ENCODE data around the gene GPHN. TPM values are rescaled to one million over a fixed set of nuclear protein-coding genes. Genes with fewer than 3 reads are reported as not detected.

GPHN gene
- total RNA-seq, 4 donors from 2014 or later = 10.7 to 47.0 (median 28.2) TPM

GRCh38 chr14:66638689-66639088 is 130.7 kb downstream of the GPHN start:
- no peak for DNase-seq
- no peaks in the 10 kb centered on the region for H3K36me3 ChIP-seq
- no peak overlapping the region for H3K4me3 ChIP-seq

DNA sequence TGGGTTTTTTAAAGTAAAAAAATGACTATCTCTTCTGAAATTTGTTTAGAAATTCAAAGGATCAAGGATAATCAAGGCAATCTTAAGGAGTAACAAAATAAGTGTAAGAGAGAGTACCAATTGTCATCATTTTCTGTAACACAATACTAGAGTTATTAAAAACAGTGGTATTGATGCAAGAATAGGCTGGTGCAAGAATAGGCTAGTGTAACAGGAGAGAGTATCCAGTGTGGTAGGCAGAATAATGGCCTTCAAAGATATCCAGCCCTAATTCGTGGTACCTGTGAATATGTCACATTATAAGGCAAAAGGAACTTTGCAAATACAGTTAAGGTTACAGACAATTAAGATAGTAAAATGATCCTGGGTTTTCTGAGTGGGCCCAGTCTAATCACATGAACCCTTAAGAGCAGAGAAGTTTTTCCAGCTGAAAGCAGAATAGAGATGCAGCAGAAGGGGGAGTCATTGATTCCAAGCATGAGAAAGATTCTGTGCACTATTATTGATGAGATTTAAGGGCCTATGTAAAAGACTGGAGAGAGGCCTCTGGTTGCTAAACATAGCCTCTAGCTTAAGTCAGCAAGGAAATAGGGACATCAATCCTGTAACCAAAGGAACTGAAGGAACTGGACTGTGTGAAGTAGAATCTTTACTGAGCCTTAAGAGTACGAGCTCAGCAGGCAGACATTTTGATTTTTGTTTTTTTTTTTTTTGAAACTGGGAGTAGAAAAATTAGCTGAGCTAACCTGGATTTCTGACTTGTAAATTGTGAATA is 134.1 kb downstream of the GPHN start:
- no peak for DNase-seq
- H3K27ac ChIP-seq = no peak overlapping the region
- TF ChIP-seq, protein P1, sequence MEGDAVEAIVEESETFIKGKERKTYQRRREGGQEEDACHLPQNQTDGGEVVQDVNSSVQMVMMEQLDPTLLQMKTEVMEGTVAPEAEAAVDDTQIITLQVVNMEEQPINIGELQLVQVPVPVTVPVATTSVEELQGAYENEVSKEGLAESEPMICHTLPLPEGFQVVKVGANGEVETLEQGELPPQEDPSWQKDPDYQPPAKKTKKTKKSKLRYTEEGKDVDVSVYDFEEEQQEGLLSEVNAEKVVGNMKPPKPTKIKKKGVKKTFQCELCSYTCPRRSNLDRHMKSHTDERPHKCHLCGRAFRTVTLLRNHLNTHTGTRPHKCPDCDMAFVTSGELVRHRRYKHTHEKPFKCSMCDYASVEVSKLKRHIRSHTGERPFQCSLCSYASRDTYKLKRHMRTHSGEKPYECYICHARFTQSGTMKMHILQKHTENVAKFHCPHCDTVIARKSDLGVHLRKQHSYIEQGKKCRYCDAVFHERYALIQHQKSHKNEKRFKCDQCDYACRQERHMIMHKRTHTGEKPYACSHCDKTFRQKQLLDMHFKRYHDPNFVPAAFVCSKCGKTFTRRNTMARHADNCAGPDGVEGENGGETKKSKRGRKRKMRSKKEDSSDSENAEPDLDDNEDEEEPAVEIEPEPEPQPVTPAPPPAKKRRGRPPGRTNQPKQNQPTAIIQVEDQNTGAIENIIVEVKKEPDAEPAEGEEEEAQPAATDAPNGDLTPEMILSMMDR (IDR thresholded peaks at IDR 0.05) = no peak
- TF ChIP-seq POLR2A (IDR thresholded peaks at IDR 0.05) = no peak
- no peaks in the 10 kb centered on the region for H3K4me1 ChIP-seq
- H3K4me3 ChIP-seq = no peak overlapping the region
- no peaks in the 10 kb centered on the region for H3K9me3 ChIP-seq
- H3K27me3 ChIP-seq = no peaks in the 10 kb centered on the region
- no peaks in the 10 kb centered on the region for H3K36me3 ChIP-seq

More at GRCh38 chr14:66638689-66639088, 130.7 kb downstream of the GPHN start:
- H3K27me3 ChIP-seq = no peaks in the 10 kb centered on the region
- no peak for TF ChIP-seq POLR2A (IDR thresholded peaks at IDR 0.05)
- TF ChIP-seq, protein P1 (IDR thresholded peaks at IDR 0.05) = no peak
- no peaks in the 10 kb centered on the region for H3K4me1 ChIP-seq
- no peak overlapping the region for H3K27ac ChIP-seq
- no peaks in the 10 kb centered on the region for H3K9me3 ChIP-seq

DNA sequence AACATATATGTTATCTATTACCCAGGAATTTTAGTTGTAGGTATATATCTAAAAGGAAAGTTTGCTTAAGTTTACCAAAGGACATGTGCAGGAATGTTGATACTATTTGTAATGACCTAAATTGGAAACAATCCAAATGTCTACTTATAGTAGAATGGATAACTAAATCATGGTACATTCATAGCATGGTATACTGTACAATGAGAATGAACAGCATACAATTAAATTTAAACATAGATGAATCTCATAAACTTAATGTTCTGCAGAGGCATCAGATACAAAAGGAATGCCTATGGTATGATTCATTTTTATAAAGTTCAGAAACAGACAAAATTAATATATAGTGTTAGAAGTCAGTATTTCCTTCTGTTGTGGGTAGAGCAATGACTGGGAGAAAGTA is 135.4 kb downstream of the GPHN start:
- TF ChIP-seq, protein P1 (IDR thresholded peaks at IDR 0.05) = no peak
- TF ChIP-seq POLR2A (IDR thresholded peaks at IDR 0.05) = no peak
- Histone ChIP-seq H3K4me1 (no peaks in the 10 kb centered on the region), H3K27me3 (no peaks in the 10 kb centered on the region), H3K36me3 (no peaks in the 10 kb centered on the region), H3K27ac (no peak overlapping the region), H3K4me3 (no peak overlapping the region), H3K9me3 (no peaks in the 10 kb centered on the region)
- DNase-seq = no peak

- H3K36me3 ChIP-seq = no peaks in the 10 kb centered on the region
- TF ChIP-seq, protein P1 (IDR thresholded peaks at IDR 0.05) = no peak
- TF ChIP-seq POLR2A (IDR thresholded peaks at IDR 0.05) = no peak
- no peak overlapping the region for H3K4me3 ChIP-seq
- DNase-seq = no peak
- H3K27me3 ChIP-seq = no peaks in the 10 kb centered on the region
- no peaks in the 10 kb centered on the region for H3K9me3 ChIP-seq
- no peaks in the 10 kb centered on the region for H3K4me1 ChIP-seq
- no peak overlapping the region for H3K27ac ChIP-seq
Observed at GRCh38 chr14:66645716-66646115, 137.8 kb downstream of the GPHN start.

GRCh38 chr14:66649498-66649897 is 141.6 kb downstream of the GPHN start:
- Histone ChIP-seq H3K27ac (no peak overlapping the region), H3K4me3 (no peak overlapping the region), H3K9me3 (no peaks in the 10 kb centered on the region), H3K36me3 (no peaks in the 10 kb centered on the region), H3K27me3 (no peaks in the 10 kb centered on the region), H3K4me1 (no peaks in the 10 kb centered on the region)
- no peak for DNase-seq
- TF ChIP-seq, protein P1 (IDR thresholded peaks at IDR 0.05) = no peak
- TF ChIP-seq POLR2A (IDR thresholded peaks at IDR 0.05) = no peak

All from Peyer's patch (tissue), 4 donors.